SJSA1 (cell line): ENCODE results near the gene SLC35F3. TPM values are rescaled to one million over a fixed set of nuclear protein-coding genes. Genes with fewer than 3 reads are reported as not detected.
A peak's percentile ranks its signal among the peaks of the same experiment; 100 is the strongest.

Source experiments
- DNase-seq, 2 experiments: peaks; one replicate each; pipeline ENCODE4 v3.0.0-alpha.2; 2015 to 2020; ENCODE audit warnings: low spot score in 2 of 2, low read depth in 1 of 2
- H3K27ac ChIP-seq: fragments of 250-450 bp; sonication (Bioruptor Pico); 2 replicates; pipeline ENCODE4 v1.5.1; 2020; ENCODE audit warnings: mild to moderate bottlenecking, moderate library complexity
- H3K27me3 ChIP-seq: fragments of 250-450 bp; sonication (Bioruptor Pico); replicated peaks from 2 replicates; pipeline ENCODE4 v1.5.1; 2020; ENCODE audit warnings: mild to moderate bottlenecking, moderate library complexity
- H3K36me3 ChIP-seq: fragments of 250-450 bp; sonication (Bioruptor Pico); 2 replicates; pipeline ENCODE4 v1.5.1; 2020; ENCODE audit warnings: mild to moderate bottlenecking
- H3K4me1 ChIP-seq: fragments of 250-450 bp; sonication (Bioruptor Pico); replicated peaks from 2 replicates; pipeline ENCODE4 v1.6.1; 2021; ENCODE audit warnings: mild to moderate bottlenecking
- H3K4me3 ChIP-seq: fragments of 250-450 bp; sonication (Bioruptor Pico); 2 replicates; pipeline ENCODE4 v1.5.1; 2020; ENCODE audit warnings: mild to moderate bottlenecking
- H3K9me3 ChIP-seq: fragments of 250-450 bp; sonication (Bioruptor Pico); replicated peaks from 2 replicates; pipeline ENCODE4 v1.5.1; 2020; ENCODE audit warnings: mild to moderate bottlenecking
- total RNA-seq: library from RNA; depleted of rRNA; stranded (reverse); fragments of >200 nt; shearing (Covaris generic); gene quantifications from 2 replicates; pipeline ENCODE4 v1.2.3, GENCODE V29; 2014

SLC35F3 gene
- total RNA-seq, 1 experiment from 2014 or later = not detected

DNA sequence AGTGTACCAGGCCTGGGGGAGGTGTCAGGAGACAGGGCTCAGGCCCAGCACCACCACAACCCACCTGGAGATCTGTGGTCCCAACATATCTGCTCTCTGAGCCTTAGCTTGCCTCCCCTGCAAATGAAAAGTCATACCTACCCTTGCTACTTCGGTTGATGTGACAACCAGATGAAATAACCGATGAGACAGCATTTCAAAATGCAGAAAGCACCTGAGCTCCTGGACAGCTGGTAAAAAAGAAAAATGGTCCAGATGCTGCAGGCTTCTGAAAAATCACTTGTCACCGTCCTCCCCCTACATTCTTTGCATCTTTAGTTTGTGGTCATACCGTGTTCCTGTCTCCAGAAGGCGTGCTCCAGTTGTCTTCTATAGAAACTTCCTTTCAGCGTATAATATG lies 416.8 kb downstream of the SLC35F3 start:
- DNase-seq = no peak
- Histone ChIP-seq H3K36me3 (no peaks in the 10 kb centered on the region), H3K9me3 (no peaks in the 10 kb centered on the region), H3K27ac (no peak overlapping the region), H3K4me3 (no peak overlapping the region), H3K4me1 (no peaks in the 10 kb centered on the region), H3K27me3 (peaks cover 26% of the 10 kb centered on the region)

- no peak for DNase-seq
- Histone ChIP-seq H3K27me3 (peaks cover 26% of the 10 kb centered on the region), H3K27ac (no peak overlapping the region), H3K9me3 (no peaks in the 10 kb centered on the region), H3K4me1 (0 out of 2 replicates have a peak, but pooled peaks cover 3% of the 10 kb centered on the region), H3K36me3 (no peaks in the 10 kb centered on the region), H3K4me3 (no peak overlapping the region)
Measured at GRCh38 chr1:234322097-234322496, 417.6 kb downstream of the SLC35F3 start.

DNA sequence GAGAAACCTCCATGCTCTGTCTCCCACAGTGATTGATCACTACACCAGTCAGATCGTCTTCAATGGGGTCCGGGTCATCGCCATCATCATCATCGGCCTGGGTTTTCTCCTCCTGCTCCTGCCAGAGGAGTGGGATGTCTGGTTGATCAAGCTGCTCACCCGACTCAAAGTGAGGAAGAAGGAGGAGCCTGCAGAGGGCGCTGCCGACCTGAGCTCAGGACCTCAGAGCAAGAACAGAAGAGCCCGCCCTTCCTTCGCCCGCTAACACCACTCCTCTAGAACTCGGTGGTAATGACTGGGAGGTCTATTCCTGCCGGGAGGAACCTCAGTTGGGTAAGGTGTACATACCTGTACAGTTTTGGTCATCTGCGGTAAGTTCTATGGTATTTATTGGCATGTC lies 418.5 kb downstream of the SLC35F3 start:
- Histone ChIP-seq H3K27ac (no peak overlapping the region), H3K4me1 (0 out of 2 replicates have a peak, but pooled peaks cover 3% of the 10 kb centered on the region), H3K4me3 (no peak overlapping the region), H3K27me3 (peaks cover 26% of the 10 kb centered on the region), H3K36me3 (no peaks in the 10 kb centered on the region), H3K9me3 (no peaks in the 10 kb centered on the region)
- DNase-seq = no peak

DNA sequence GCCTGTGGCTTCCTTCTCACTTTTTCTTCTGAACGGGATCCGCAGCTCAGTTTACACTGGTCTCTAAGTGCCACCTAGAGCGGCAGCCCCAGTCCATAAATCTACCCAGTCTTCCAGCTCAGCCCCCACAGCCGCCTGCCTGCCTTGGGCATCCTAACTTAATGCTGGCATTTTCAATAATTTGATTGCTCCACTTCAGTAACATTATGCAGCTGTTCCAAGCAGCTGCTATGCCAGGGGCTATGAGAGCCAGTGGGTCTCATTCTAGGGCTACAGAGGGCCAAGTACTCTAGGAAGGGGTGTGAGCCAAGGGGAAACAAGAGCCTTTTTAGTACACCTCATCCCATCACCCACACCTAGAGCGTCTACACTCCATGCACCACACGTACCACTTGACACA lies 420.3 kb downstream of the SLC35F3 start:
- H3K4me3 ChIP-seq = no peak overlapping the region
- no peaks in the 10 kb centered on the region for H3K36me3 ChIP-seq
- no peaks in the 10 kb centered on the region for H3K9me3 ChIP-seq
- no peak overlapping the region for H3K27ac ChIP-seq
- peaks cover 29% of the 10 kb centered on the region for H3K27me3 ChIP-seq
- 0 out of 2 replicates have a peak, but pooled peaks cover 3% of the 10 kb centered on the region for H3K4me1 ChIP-seq
- no peak for DNase-seq

DNA sequence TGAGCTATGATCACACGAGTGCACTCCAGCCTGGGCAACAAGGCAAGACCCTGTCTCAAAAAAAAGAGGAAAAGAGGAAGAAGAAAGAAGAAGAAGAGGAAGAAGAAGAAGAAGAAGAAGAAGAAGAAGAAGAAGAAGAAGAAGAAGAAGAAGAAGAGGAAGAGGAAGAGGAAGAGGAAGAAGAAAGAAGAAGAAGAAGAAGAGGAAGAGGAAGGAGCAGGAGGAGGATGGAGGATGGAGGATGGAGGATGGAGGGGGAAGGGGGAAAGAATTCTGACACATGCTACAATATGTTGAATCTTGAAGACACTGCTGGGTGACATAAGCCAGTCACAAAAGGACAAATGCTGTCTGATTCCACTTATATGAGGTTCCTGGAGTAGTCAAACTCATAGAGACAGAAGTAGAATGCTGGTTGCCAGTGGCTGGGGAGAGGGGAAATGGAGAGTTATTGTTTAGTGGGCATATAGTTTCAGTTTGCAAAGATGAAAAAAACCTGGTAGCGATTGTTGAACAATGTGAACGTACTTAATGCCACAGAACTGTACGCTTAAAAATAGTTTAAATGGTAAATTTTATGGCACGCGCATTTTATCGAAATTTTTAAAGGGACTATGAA lies 421.5 kb downstream of the SLC35F3 start:
- Histone ChIP-seq H3K4me3 (peak overlapping the region; percentile 40), H3K27me3 (peaks cover 28% of the 10 kb centered on the region), H3K4me1 (0 out of 2 replicates have a peak, but pooled peaks cover 3% of the 10 kb centered on the region), H3K9me3 (no peaks in the 10 kb centered on the region), H3K27ac (no peak overlapping the region), H3K36me3 (no peaks in the 10 kb centered on the region)
- DNase-seq = no peak

GRCh38 chr1:234326497-234327366 lies 422.3 kb downstream of the SLC35F3 start:
- H3K4me3 ChIP-seq = peak overlapping the region; percentile 40
- H3K27me3 ChIP-seq = peaks cover 28% of the 10 kb centered on the region
- no peaks in the 10 kb centered on the region for H3K36me3 ChIP-seq
- H3K9me3 ChIP-seq = no peaks in the 10 kb centered on the region
- 0 out of 2 replicates have a peak, but pooled peaks cover 3% of the 10 kb centered on the region for H3K4me1 ChIP-seq
- DNase-seq = peak; percentile 63 to 70
- H3K27ac ChIP-seq = no peak overlapping the region

DNA sequence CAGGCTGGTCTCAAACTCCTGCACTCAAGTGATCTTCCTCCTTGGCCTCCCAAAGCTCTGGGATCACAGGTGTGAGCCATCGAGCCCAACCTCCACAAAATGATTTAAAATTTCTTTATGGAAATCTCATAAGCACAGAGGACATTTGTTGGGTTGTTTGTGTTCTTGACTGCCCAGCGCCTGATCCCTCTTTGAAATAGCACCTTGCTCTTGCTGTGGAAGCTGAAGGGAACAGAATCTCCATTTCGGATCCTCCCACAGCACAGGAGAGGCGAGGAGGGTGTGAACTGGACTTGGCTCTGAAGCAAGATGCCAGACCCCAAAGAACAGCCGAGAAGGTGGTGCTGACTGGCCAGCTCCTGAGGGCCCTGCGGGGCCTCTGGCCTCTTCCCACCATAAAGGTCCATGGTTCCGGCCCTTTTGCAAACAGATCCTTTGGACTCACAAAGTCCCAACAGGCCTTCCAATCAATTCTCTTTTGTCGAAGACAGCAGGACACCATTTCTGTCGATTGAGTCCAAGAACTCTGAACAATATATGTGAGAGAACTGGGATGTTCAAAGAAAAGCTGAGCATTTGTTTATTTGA lies 423.2 kb downstream of the SLC35F3 start:
- no peak for DNase-seq
- Histone ChIP-seq H3K4me3 (no peak overlapping the region), H3K4me1 (0 out of 2 replicates have a peak, but pooled peaks cover 3% of the 10 kb centered on the region), H3K36me3 (no peaks in the 10 kb centered on the region), H3K27ac (no peak overlapping the region), H3K9me3 (no peaks in the 10 kb centered on the region), H3K27me3 (peaks cover 22% of the 10 kb centered on the region)

DNA sequence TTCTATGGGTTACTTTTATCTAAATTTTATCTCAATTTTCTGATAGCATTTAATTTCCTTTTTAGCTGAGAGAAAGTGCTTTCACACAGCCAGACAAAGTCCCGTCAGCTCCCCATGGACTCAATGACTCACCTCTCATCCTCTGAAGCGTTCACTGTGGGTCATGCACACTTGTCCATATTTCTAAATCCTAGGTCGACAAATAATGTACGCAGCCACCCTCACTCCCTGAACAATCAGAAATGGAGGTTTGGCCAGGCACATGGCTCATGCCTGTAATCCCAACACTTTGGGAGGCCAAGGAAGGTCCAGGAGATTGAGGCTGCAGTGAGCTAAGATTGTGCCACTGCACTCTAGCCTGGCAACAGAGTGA lies 426.4 kb downstream of the SLC35F3 start:
- Histone ChIP-seq H3K27me3 (peaks cover 9% of the 10 kb centered on the region; the same call in 1 of the 2 replicates), H3K27ac (no peak overlapping the region), H3K4me3 (no peak overlapping the region), H3K9me3 (no peaks in the 10 kb centered on the region), H3K4me1 (0 out of 2 replicates have a peak, but pooled peaks cover 3% of the 10 kb centered on the region), H3K36me3 (no peaks in the 10 kb centered on the region)
- no peak for DNase-seq

DNA sequence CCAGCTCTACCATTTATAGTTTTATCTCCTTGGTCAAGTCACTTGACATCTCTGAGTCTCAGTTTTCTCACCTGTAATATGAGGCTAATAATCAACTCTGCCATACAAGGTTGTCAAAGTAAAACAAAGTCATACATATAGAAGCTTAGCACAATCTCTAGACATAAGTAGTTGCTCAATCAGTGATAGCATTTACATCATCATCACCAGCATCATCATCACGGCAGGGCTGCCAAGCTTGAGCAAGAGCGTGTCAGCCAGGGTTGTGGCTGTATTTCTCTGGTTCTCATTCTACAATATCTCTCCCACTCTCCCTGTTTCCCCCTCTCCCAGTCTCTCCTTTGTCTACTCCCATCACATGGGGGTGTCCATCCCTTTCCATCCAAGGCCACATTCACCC lies 427.0 kb downstream of the SLC35F3 start:
- no peaks in the 10 kb centered on the region for H3K9me3 ChIP-seq
- H3K4me3 ChIP-seq = no peak overlapping the region
- no peak overlapping the region for H3K27ac ChIP-seq
- no peaks in the 10 kb centered on the region for H3K36me3 ChIP-seq
- peaks cover 9% of the 10 kb centered on the region; the same call in 1 of the 2 replicates for H3K27me3 ChIP-seq
- H3K4me1 ChIP-seq = 0 out of 2 replicates have a peak, but pooled peaks cover 3% of the 10 kb centered on the region
- DNase-seq = no peak

DNA sequence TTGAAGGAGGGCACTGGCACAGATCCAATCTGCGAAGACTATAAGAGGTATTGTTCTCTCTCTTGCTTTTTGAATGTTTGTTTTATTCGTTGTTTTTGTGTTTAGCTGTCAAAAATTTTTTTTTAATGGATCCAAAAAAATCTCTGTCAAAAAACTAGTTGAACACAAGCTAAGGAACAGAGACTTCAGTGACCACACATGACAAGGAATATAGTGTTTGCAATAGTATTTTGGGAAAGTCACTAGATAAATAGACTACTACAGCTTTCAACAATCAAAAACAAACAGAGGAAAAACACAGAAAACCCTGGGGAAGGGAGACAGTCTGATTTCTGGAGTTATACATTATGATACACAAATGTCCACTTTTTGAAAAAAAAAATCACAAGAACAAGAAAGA lies 431.9 kb downstream of the SLC35F3 start:
- no peak for DNase-seq
- no peak overlapping the region for H3K27ac ChIP-seq
- H3K4me3 ChIP-seq = no peak overlapping the region
- H3K4me1 ChIP-seq = no peaks in the 10 kb centered on the region
- H3K36me3 ChIP-seq = no peaks in the 10 kb centered on the region
- H3K27me3 ChIP-seq = no peaks in the 10 kb centered on the region
- H3K9me3 ChIP-seq = no peaks in the 10 kb centered on the region

DNA sequence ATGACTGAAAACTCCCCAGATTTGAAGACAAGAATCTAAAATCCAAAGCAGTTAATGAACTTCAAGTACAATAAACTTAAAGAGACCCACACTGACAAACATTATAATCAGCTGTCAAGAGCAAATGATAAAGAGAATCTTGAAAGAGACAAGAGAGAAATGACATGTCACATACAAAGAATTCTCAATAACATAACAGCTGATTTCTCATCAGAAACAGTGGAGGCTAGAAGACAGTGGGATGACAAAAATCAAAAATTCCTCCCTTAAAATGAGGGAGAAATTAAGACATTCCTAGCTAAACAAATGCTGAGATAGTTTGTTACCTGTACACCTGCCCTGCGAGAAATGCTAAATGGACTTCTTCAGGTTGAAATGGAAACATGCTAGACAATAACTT lies 432.8 kb downstream of the SLC35F3 start:
- no peak for DNase-seq
- no peak overlapping the region for H3K4me3 ChIP-seq
- H3K36me3 ChIP-seq = no peaks in the 10 kb centered on the region
- H3K4me1 ChIP-seq = no peaks in the 10 kb centered on the region
- H3K27me3 ChIP-seq = no peaks in the 10 kb centered on the region
- no peak overlapping the region for H3K27ac ChIP-seq
- H3K9me3 ChIP-seq = no peaks in the 10 kb centered on the region

DNA sequence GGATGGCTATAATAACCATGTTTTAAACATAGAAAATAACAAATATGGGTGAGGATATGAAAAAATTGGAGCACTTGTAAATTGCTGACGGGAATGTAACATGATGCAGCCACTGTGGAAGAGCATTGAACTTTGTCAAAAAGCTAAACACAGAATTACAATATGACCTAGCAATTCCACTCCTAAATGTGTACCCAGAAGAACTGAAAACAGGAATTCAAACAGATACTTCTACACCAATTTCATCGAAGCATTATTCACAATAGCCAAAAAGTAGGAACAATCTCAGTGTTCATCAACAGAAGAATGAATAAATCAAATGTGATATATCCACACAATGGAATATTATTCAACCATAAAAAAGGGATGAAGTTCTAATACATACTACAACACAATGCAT lies 436.1 kb downstream of the SLC35F3 start:
- DNase-seq = no peak
- Histone ChIP-seq H3K4me3 (no peak overlapping the region), H3K27me3 (no peaks in the 10 kb centered on the region), H3K36me3 (no peaks in the 10 kb centered on the region), H3K27ac (no peak overlapping the region), H3K9me3 (no peaks in the 10 kb centered on the region), H3K4me1 (no peaks in the 10 kb centered on the region)

DNA sequence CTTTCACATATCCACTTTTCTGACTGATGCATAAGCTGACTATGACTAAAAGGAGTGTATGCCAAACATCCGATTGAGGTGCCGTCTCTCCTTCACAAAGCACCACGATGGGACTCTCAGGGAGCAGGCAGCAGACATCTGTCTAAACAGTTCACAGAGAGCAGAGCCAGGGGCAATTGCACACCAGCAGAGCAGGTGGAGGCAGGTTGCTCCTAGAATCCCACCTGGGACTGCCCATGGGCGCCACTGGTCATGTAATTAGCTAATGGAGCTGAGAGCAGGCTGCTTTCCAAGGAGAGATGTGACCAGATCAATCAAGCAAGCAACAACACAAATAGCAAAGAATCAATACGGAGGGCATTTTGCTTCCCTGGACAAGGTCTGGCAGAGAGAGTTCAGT lies 438.3 kb downstream of the SLC35F3 start:
- Histone ChIP-seq H3K4me3 (no peak overlapping the region), H3K27me3 (peaks cover 4% of the 10 kb centered on the region; the same call in 1 of the 2 replicates), H3K9me3 (no peaks in the 10 kb centered on the region), H3K36me3 (no peaks in the 10 kb centered on the region), H3K4me1 (no peaks in the 10 kb centered on the region), H3K27ac (no peak overlapping the region)
- no peak for DNase-seq

GRCh38 chr1:234345237-234345636 lies 440.8 kb downstream of the SLC35F3 start:
- Histone ChIP-seq H3K9me3 (no peaks in the 10 kb centered on the region; the same call in 1 of the 2 replicates), H3K4me3 (no peak overlapping the region), H3K4me1 (no peaks in the 10 kb centered on the region), H3K36me3 (no peaks in the 10 kb centered on the region), H3K27ac (no peak overlapping the region), H3K27me3 (peaks cover 22% of the 10 kb centered on the region; the same call in 1 of the 2 replicates)
- DNase-seq = no peak
